ENCODE measurements around the gene YTHDF1. TPM values are rescaled to one million over a fixed set of nuclear protein-coding genes. Genes with fewer than 3 reads are reported as not detected.

YTHDF1 gene
- polyA plus RNA-seq, 12 donors = 25.5 to 32.0 (median 29.7) TPM; not detected in 1

- DNase-seq = no peak
Observed at GRCh38 chr20:63187338-63188158, 28.4 kb downstream of the YTHDF1 start.

- no peak for DNase-seq
Observed at GRCh38 chr20:63186528-63187316, 29.2 kb downstream of the YTHDF1 start.

- no peak for DNase-seq
Observed at GRCh38 chr20:63186084-63186483, 29.8 kb downstream of the YTHDF1 start.

- DNase-seq = no peak
Observed at GRCh38 chr20:63185215-63185796, 30.6 kb downstream of the YTHDF1 start.

- no peak for DNase-seq
Observed at GRCh38 chr20:63183422-63184146, 32.3 kb downstream of the YTHDF1 start.

- no peak for DNase-seq
Observed at GRCh38 chr20:63182946-63183415, 33.0 kb downstream of the YTHDF1 start.

- DNase-seq = no peak
Observed at GRCh38 chr20:63182425-63182824, 33.5 kb downstream of the YTHDF1 start.

GRCh38 chr20:63181226-63181625, 34.7 kb downstream of the YTHDF1 start:
- no peak for DNase-seq

- DNase-seq = no peak
Observed at GRCh38 chr20:63180569-63181185, 35.3 kb downstream of the YTHDF1 start.

- DNase-seq = no peak
Observed at GRCh38 chr20:63179687-63180568, 36.0 kb downstream of the YTHDF1 start.

- no peak for DNase-seq
Observed at GRCh38 chr20:63178889-63179686, 36.8 kb downstream of the YTHDF1 start.

- DNase-seq = no peak
Observed at GRCh38 chr20:63178446-63178820, 37.5 kb downstream of the YTHDF1 start.

- DNase-seq = no peak
Observed at GRCh38 chr20:63177785-63178445, 38.0 kb downstream of the YTHDF1 start.

GRCh38 chr20:63177134-63177784, 38.7 kb downstream of the YTHDF1 start:
- no peak for DNase-seq

- no peak for DNase-seq
Observed at GRCh38 chr20:63176427-63177133, 39.4 kb downstream of the YTHDF1 start.

- DNase-seq = no peak
Observed at GRCh38 chr20:63176034-63176426, 39.9 kb downstream of the YTHDF1 start.

GRCh38 chr20:63175038-63175895, 40.7 kb downstream of the YTHDF1 start:
- no peak for DNase-seq
